Measurements from ENCODE around the gene GDI1. TPM values are rescaled to one million over a fixed set of nuclear protein-coding genes. Genes with fewer than 3 reads are reported as not detected.

Gene GDI1
- total and polyA plus RNA-seq, 2 experiments from 2014 or later: 48.5 to 95.9 TPM

DNA sequence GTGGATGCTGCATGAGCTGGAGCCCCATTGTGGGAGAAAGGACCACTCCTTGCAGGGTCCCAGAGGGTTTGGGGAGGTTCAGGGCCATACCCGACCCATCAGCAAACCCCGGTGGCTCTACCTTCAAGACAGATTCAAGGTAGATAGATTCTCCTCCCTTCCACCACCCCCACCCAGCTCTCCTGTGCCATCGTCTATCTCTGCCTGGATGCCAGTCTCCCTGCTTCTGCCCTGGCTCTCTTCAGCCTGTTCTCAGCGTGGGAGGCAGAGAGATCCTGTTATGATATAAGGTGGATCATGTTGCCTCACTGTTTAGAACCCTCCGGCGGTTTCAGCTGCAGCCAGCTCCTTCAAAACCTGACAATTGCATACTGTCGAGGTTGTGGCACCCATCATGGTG lies 36.7 kb downstream of the GDI1 start:
- H3K36me3 ChIP-seq (ENCODE audit: insufficient read depth): no peaks in the 10 kb centered on the region
- Mint-ChIP-seq H3K27me3 (ENCODE audit: insufficient read depth, low read depth, poor library complexity) (peaks cover 8% of the 10 kb centered on the region), H3K36me3 (ENCODE audit: low read depth) (peaks cover 10% of the 10 kb centered on the region), H3K9me3 (no peaks in the 10 kb centered on the region), H3K27ac (no peak overlapping the region), H3K4me3 (no peak overlapping the region), H3K4me1 (no peaks in the 10 kb centered on the region)
- H3K27ac ChIP-seq (ENCODE audit: low read depth): no peak overlapping the region
- H3K79me2 ChIP-seq (replicated peaks; ENCODE audit: insufficient read depth): no peaks in the 10 kb centered on the region
- H2AFZ ChIP-seq: no peak overlapping the region
- ATAC-seq: no peak
- TF ChIP-seq, protein P1, sequence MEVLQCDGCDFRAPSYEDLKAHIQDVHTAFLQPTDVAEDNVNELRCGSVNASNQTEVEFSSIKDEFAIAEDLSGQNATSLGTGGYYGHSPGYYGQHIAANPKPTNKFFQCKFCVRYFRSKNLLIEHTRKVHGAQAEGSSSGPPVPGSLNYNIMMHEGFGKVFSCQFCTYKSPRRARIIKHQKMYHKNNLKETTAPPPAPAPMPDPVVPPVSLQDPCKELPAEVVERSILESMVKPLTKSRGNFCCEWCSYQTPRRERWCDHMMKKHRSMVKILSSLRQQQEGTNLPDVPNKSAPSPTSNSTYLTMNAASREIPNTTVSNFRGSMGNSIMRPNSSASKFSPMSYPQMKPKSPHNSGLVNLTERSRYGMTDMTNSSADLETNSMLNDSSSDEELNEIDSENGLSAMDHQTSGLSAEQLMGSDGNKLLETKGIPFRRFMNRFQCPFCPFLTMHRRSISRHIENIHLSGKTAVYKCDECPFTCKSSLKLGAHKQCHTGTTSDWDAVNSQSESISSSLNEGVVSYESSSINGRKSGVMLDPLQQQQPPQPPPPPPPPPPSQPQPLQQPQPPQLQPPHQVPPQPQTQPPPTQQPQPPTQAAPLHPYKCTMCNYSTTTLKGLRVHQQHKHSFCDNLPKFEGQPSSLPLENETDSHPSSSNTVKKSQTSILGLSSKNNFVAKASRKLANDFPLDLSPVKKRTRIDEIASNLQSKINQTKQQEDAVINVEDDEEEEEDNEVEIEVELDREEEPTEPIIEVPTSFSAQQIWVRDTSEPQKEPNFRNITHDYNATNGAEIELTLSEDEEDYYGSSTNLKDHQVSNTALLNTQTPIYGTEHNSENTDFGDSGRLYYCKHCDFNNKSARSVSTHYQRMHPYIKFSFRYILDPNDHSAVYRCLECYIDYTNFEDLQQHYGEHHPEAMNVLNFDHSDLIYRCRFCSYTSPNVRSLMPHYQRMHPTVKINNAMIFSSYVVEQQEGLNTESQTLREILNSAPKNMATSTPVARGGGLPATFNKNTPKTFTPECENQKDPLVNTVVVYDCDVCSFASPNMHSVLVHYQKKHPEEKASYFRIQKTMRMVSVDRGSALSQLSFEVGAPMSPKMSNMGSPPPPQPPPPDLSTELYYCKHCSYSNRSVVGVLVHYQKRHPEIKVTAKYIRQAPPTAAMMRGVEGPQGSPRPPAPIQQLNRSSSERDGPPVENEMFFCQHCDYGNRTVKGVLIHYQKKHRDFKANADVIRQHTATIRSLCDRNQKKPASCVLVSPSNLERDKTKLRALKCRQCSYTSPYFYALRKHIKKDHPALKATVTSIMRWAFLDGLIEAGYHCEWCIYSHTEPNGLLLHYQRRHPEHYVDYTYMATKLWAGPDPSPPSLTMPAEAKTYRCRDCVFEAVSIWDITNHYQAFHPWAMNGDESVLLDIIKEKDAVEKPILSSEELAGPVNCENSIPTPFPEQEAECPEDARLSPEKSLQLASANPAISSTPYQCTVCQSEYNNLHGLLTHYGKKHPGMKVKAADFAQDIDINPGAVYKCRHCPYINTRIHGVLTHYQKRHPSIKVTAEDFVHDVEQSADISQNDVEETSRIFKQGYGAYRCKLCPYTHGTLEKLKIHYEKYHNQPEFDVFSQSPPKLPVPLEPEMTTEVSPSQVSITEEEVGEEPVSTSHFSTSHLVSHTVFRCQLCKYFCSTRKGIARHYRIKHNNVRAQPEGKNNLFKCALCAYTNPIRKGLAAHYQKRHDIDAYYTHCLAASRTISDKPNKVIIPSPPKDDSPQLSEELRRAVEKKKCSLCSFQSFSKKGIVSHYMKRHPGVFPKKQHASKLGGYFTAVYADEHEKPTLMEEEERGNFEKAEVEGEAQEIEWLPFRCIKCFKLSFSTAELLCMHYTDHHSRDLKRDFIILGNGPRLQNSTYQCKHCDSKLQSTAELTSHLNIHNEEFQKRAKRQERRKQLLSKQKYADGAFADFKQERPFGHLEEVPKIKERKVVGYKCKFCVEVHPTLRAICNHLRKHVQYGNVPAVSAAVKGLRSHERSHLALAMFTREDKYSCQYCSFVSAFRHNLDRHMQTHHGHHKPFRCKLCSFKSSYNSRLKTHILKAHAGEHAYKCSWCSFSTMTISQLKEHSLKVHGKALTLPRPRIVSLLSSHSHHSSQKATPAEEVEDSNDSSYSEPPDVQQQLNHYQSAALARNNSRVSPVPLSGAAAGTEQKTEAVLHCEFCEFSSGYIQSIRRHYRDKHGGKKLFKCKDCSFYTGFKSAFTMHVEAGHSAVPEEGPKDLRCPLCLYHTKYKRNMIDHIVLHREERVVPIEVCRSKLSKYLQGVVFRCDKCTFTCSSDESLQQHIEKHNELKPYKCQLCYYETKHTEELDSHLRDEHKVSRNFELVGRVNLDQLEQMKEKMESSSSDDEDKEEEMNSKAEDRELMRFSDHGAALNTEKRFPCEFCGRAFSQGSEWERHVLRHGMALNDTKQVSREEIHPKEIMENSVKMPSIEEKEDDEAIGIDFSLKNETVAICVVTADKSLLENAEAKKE (CRISPR knock-in tag; IDR thresholded peaks at IDR 0.05): no peak
- TF ChIP-seq CREB1 (CRISPR knock-in tag; IDR thresholded peaks at IDR 0.05; ENCODE audit: low read depth): no peak
- TF ChIP-seq, protein P2, sequence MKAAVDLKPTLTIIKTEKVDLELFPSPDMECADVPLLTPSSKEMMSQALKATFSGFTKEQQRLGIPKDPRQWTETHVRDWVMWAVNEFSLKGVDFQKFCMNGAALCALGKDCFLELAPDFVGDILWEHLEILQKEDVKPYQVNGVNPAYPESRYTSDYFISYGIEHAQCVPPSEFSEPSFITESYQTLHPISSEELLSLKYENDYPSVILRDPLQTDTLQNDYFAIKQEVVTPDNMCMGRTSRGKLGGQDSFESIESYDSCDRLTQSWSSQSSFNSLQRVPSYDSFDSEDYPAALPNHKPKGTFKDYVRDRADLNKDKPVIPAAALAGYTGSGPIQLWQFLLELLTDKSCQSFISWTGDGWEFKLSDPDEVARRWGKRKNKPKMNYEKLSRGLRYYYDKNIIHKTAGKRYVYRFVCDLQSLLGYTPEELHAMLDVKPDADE (IDR thresholded peaks at IDR 0.05): no peak
- TF ChIP-seq STAT1 (IDR thresholded peaks at IDR 0.05; ENCODE audit: unreplicated experiment): no peak
- TF ChIP-seq, protein P3, sequence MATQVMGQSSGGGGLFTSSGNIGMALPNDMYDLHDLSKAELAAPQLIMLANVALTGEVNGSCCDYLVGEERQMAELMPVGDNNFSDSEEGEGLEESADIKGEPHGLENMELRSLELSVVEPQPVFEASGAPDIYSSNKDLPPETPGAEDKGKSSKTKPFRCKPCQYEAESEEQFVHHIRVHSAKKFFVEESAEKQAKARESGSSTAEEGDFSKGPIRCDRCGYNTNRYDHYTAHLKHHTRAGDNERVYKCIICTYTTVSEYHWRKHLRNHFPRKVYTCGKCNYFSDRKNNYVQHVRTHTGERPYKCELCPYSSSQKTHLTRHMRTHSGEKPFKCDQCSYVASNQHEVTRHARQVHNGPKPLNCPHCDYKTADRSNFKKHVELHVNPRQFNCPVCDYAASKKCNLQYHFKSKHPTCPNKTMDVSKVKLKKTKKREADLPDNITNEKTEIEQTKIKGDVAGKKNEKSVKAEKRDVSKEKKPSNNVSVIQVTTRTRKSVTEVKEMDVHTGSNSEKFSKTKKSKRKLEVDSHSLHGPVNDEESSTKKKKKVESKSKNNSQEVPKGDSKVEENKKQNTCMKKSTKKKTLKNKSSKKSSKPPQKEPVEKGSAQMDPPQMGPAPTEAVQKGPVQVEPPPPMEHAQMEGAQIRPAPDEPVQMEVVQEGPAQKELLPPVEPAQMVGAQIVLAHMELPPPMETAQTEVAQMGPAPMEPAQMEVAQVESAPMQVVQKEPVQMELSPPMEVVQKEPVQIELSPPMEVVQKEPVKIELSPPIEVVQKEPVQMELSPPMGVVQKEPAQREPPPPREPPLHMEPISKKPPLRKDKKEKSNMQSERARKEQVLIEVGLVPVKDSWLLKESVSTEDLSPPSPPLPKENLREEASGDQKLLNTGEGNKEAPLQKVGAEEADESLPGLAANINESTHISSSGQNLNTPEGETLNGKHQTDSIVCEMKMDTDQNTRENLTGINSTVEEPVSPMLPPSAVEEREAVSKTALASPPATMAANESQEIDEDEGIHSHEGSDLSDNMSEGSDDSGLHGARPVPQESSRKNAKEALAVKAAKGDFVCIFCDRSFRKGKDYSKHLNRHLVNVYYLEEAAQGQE (IDR thresholded peaks at IDR 0.05; ENCODE audit: unreplicated experiment): no peak
- TF ChIP-seq ZNF114 (CRISPR knock-in tag; IDR thresholded peaks at IDR 0.05): no peak
- TF ChIP-seq EZH2phosphoT487 (IDR thresholded peaks at IDR 0.05; ENCODE audit: unreplicated experiment): no peak
- no peak for TF ChIP-seq NANOG (IDR thresholded peaks at IDR 0.05; ENCODE audit: borderline replicate concordance)
- no peak for TF ChIP-seq JUNB (IDR thresholded peaks at IDR 0.05; ENCODE audit: unreplicated experiment)
- TF ChIP-seq ZNF331 (CRISPR knock-in tag; IDR thresholded peaks at IDR 0.05; ENCODE audit: low read depth): no peak
- TF ChIP-seq EZH2 (IDR thresholded peaks at IDR 0.05; ENCODE audit: low read depth, unreplicated experiment): no peak
- TF ChIP-seq, protein P4, sequence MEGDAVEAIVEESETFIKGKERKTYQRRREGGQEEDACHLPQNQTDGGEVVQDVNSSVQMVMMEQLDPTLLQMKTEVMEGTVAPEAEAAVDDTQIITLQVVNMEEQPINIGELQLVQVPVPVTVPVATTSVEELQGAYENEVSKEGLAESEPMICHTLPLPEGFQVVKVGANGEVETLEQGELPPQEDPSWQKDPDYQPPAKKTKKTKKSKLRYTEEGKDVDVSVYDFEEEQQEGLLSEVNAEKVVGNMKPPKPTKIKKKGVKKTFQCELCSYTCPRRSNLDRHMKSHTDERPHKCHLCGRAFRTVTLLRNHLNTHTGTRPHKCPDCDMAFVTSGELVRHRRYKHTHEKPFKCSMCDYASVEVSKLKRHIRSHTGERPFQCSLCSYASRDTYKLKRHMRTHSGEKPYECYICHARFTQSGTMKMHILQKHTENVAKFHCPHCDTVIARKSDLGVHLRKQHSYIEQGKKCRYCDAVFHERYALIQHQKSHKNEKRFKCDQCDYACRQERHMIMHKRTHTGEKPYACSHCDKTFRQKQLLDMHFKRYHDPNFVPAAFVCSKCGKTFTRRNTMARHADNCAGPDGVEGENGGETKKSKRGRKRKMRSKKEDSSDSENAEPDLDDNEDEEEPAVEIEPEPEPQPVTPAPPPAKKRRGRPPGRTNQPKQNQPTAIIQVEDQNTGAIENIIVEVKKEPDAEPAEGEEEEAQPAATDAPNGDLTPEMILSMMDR (conservative IDR thresholded peaks at IDR 0.05; ENCODE audit: low read depth in 2 of 2): no peak
- no peak for TF ChIP-seq POLR2AphosphoS5 (IDR thresholded peaks at IDR 0.05; ENCODE audit: low read depth)
- H3K4me2 ChIP-seq: no peak overlapping the region
- H4K20me1 ChIP-seq (replicated peaks; ENCODE audit: insufficient read depth): no peaks in the 10 kb centered on the region; the same call in 1 of the 2 replicates
- H3K4me1 ChIP-seq (ENCODE audit: insufficient read depth): no peaks in the 10 kb centered on the region
- no peaks in the 10 kb centered on the region for H3K27me3 ChIP-seq (ENCODE audit: insufficient read depth)
- no peak for DNase-seq (ENCODE audit: low spot score)
- H3K4me3 ChIP-seq: no peak overlapping the region
- no peaks in the 10 kb centered on the region for H3K9me2 ChIP-seq (ENCODE audit: insufficient read depth)
- no peaks in the 10 kb centered on the region for H3F3A ChIP-seq (replicated peaks; ENCODE audit: low read depth)
